Measurements from ENCODE around the gene LRP5. TPM values are rescaled to one million over a fixed set of nuclear protein-coding genes. Genes with fewer than 3 reads are reported as not detected.

The LRP5 gene
- polyA plus RNA-seq, 1 donor (not counting 4 experiments of a cell fraction or from before 2014, with no cell fraction given) = 6.6 TPM

- no peak for DNase-seq (ENCODE audit: low read depth, low spot score)
- TF ChIP-seq, protein P1, sequence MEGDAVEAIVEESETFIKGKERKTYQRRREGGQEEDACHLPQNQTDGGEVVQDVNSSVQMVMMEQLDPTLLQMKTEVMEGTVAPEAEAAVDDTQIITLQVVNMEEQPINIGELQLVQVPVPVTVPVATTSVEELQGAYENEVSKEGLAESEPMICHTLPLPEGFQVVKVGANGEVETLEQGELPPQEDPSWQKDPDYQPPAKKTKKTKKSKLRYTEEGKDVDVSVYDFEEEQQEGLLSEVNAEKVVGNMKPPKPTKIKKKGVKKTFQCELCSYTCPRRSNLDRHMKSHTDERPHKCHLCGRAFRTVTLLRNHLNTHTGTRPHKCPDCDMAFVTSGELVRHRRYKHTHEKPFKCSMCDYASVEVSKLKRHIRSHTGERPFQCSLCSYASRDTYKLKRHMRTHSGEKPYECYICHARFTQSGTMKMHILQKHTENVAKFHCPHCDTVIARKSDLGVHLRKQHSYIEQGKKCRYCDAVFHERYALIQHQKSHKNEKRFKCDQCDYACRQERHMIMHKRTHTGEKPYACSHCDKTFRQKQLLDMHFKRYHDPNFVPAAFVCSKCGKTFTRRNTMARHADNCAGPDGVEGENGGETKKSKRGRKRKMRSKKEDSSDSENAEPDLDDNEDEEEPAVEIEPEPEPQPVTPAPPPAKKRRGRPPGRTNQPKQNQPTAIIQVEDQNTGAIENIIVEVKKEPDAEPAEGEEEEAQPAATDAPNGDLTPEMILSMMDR (optimal IDR thresholded peaks at IDR 0.05 in 1 of 3, IDR thresholded peaks at IDR 0.05 in 1 of 3, conservative IDR thresholded peaks at IDR 0.05 in 1 of 3; ENCODE audit: extremely low read depth in 1 of 3, insufficient read depth in 2 of 3, low read length in 3 of 3) = no peak
- TF ChIP-seq EZH2 (IDR thresholded peaks at IDR 0.05; ENCODE audit: low read length) = no peak
- dilution Hi-C loops (cut with MboI; ENCODE audit: extremely low pct_ligation_motif_present, low sequenced_read_pairs) = no loop called here
- H3K27me3 ChIP-seq (ENCODE audit: control insufficient read depth, extremely low read depth, insufficient read depth, low read length) = no peaks in the 10 kb centered on the region
- peaks cover 1 to 11% of the 10 kb centered on the region in 2 experiments for H3K36me3 ChIP-seq (ENCODE audit: control insufficient read depth in 2 of 2, extremely low read depth in 1 of 2, insufficient read depth in 2 of 2, low read length in 2 of 2)
- no peak for FAIRE-seq
- no peaks in the 10 kb centered on the region for H4K20me1 ChIP-seq (ENCODE audit: control insufficient read depth, extremely low read depth, insufficient read depth, low read length)
- no peaks in the 10 kb centered on the region for H3K4me1 ChIP-seq (ENCODE audit: control insufficient read depth, extremely low read depth, insufficient read depth, low read length)
- H3K9me1 ChIP-seq (ENCODE audit: control insufficient read depth, extremely low read depth, insufficient read depth, low read length) = no peaks in the 10 kb centered on the region
- H3K4me2 ChIP-seq (ENCODE audit: control insufficient read depth, extremely low read depth, insufficient read depth, low read depth, low read length) = no peak overlapping the region
- H3K9ac ChIP-seq (ENCODE audit: control insufficient read depth, extremely low read depth, insufficient read depth, low read length) = no peak overlapping the region
- H2AFZ ChIP-seq (ENCODE audit: control insufficient read depth, low read length) = no peak overlapping the region
- no peaks in the 10 kb centered on the region for H3K9me3 ChIP-seq (ENCODE audit: control insufficient read depth, low read depth, low read length)
- H3K27ac ChIP-seq (ENCODE audit: control insufficient read depth, insufficient read depth, low read length) = no peak overlapping the region
- no peak overlapping the region for H3K4me3 ChIP-seq (ENCODE audit: control insufficient read depth in 2 of 3, extremely low read depth in 1 of 3, insufficient read depth in 2 of 3, low read depth in 1 of 3, low read length in 3 of 3)
- H3K79me2 ChIP-seq (ENCODE audit: control insufficient read depth, insufficient read depth, low read length) = no peaks in the 10 kb centered on the region
These were observed 136.2 kb downstream of the LRP5 start for GRCh38 chr11:68448604-68449011.

DNA sequence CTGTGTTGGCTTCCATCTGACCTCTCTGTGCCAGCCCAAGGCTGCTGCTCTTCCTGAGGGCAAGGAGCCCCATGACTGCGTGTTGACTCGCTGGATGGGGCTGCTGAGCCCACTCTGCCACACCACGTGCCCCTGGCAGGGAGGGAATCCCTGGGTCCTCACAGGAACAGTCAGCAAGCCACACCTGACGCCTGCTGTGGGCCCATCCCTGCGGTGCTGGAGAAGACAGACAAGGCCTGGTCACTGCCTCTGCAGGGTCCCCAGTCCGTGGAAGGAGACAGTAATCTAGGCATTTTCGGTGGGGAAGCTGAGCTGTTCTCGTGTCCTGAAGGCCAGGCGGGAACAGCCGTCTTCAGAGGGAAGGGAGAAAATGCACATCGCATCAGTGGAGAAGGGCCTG is 137.6 kb downstream of the LRP5 start:
- TF ChIP-seq EZH2 (IDR thresholded peaks at IDR 0.05; ENCODE audit: low read length) = no peak
- TF ChIP-seq, protein P1 (optimal IDR thresholded peaks at IDR 0.05 in 1 of 3, IDR thresholded peaks at IDR 0.05 in 1 of 3, conservative IDR thresholded peaks at IDR 0.05 in 1 of 3; ENCODE audit: extremely low read depth in 1 of 3, insufficient read depth in 2 of 3, low read length in 3 of 3) = no peak
- no peaks in the 10 kb centered on the region for H4K20me1 ChIP-seq (ENCODE audit: control insufficient read depth, extremely low read depth, insufficient read depth, low read length)
- H3K4me1 ChIP-seq (ENCODE audit: control insufficient read depth, extremely low read depth, insufficient read depth, low read length) = peaks cover 3% of the 10 kb centered on the region
- dilution Hi-C loops (cut with MboI; ENCODE audit: extremely low pct_ligation_motif_present, low sequenced_read_pairs) = no loop called here
- H3K27me3 ChIP-seq (ENCODE audit: control insufficient read depth, extremely low read depth, insufficient read depth, low read length) = no peaks in the 10 kb centered on the region
- H3K36me3 ChIP-seq (ENCODE audit: control insufficient read depth in 2 of 2, extremely low read depth in 1 of 2, insufficient read depth in 2 of 2, low read length in 2 of 2) = peaks cover 1 to 11% of the 10 kb centered on the region in 2 experiments
- FAIRE-seq (no peak), DNase-seq (ENCODE audit: low read depth, low spot score) (no peak)
- H3K9me1 ChIP-seq (ENCODE audit: control insufficient read depth, extremely low read depth, insufficient read depth, low read length) = no peaks in the 10 kb centered on the region
- no peaks in the 10 kb centered on the region for H3K79me2 ChIP-seq (ENCODE audit: control insufficient read depth, insufficient read depth, low read length)
- no peak overlapping the region for H3K27ac ChIP-seq (ENCODE audit: control insufficient read depth, insufficient read depth, low read length)
- no peak overlapping the region for H3K9ac ChIP-seq (ENCODE audit: control insufficient read depth, extremely low read depth, insufficient read depth, low read length)
- H2AFZ ChIP-seq (ENCODE audit: control insufficient read depth, low read length) = no peak overlapping the region
- H3K9me3 ChIP-seq (ENCODE audit: control insufficient read depth, low read depth, low read length) = no peaks in the 10 kb centered on the region
- no peak overlapping the region for H3K4me2 ChIP-seq (ENCODE audit: control insufficient read depth, extremely low read depth, insufficient read depth, low read depth, low read length)
- H3K4me3 ChIP-seq (ENCODE audit: control insufficient read depth in 2 of 3, extremely low read depth in 1 of 3, insufficient read depth in 2 of 3, low read depth in 1 of 3, low read length in 3 of 3) = no peak overlapping the region

Data from keratinocyte (primary cell).